IPS DF 6.9 (cell line): ENCODE data around the gene SLC25A38.
"Not testable (repeated sequence)": the region's sequence is repeated elsewhere in the genome, so short reads cannot be mapped to it uniquely, and the experiment has no call there.

Source experiments
- DNase-seq: peaks from one replicate; pipeline ENCODE4 v3.0.0-alpha.2; 2013; ENCODE audit warnings: low read depth, low spot score
- H3K27ac ChIP-seq: one replicate; pipeline ENCODE4 v1.5.1; 2013; ENCODE audit warnings: low read length, control low read depth
- H3K27me3 ChIP-seq: 2 replicates; pipeline ENCODE4 v1.6.1; 2013; ENCODE audit warnings: mild to moderate bottlenecking, low read length; ENCODE audit not compliant: control insufficient read depth, insufficient read depth
- H3K36me3 ChIP-seq: 2 replicates; pipeline ENCODE4 v1.6.1; 2013; ENCODE audit warnings: low read length; ENCODE audit not compliant: control insufficient read depth, insufficient read depth
- H3K4me1 ChIP-seq: 2 replicates; pipeline ENCODE4 v1.6.1; 2013; ENCODE audit warnings: low read length; ENCODE audit not compliant: control insufficient read depth, insufficient read depth
- H3K4me3 ChIP-seq: 2 replicates; pipeline ENCODE4 v1.5.1; 2013; ENCODE audit warnings: mild to moderate bottlenecking, low read length
- H3K9me3 ChIP-seq: 2 replicates; pipeline ENCODE4 v1.6.1; 2013; ENCODE audit warnings: low read length, inconsistent platforms; ENCODE audit not compliant: control insufficient read depth, insufficient read depth
- WGBS: extraction: QIAGEN DNeasy Blood & Tissue Kit; methylation state at CpG from one replicate; pipeline ENCODE4 v1.1.7; 2013; ENCODE audit warnings: mixed read lengths, missing lambda C conversion rate; ENCODE audit not compliant: insufficient read length, insufficient coverage; 5-methylcytosine and 5-hydroxymethylcytosine counted together

SLC25A38 gene

GRCh38 chr3:39349080-39349479, 34.1 kb upstream of the SLC25A38 start:
- Histone ChIP-seq H3K27ac (no peak overlapping the region), H3K27me3 (no peaks in the 10 kb centered on the region), H3K4me3 (no peak overlapping the region), H3K9me3 (no peaks in the 10 kb centered on the region), H3K36me3 (no peaks in the 10 kb centered on the region), H3K4me1 (no peaks in the 10 kb centered on the region)
- WGBS = no CpG with 5 or more reads among the region's 3 CpGs
- no peak for DNase-seq

- H3K4me1 ChIP-seq = no peaks in the 10 kb centered on the region
- H3K36me3 ChIP-seq = no peaks in the 10 kb centered on the region
- H3K4me3 ChIP-seq = no peak overlapping the region
- H3K27me3 ChIP-seq = no peaks in the 10 kb centered on the region
- H3K27ac ChIP-seq = no peak overlapping the region
- no peaks in the 10 kb centered on the region for H3K9me3 ChIP-seq
- WGBS = no CpG with 5 or more reads among the region's 5 CpGs
- DNase-seq = no peak
These were observed 32.5 kb upstream of the SLC25A38 start for GRCh38 chr3:39350714-39351113.

GRCh38 chr3:39351134-39351533, 32.0 kb upstream of the SLC25A38 start:
- H3K36me3 ChIP-seq, H3K27me3 ChIP-seq, H3K27ac ChIP-seq, H3K4me1 ChIP-seq, H3K9me3 ChIP-seq, H3K4me3 ChIP-seq, DNase-seq: not testable (repeated sequence)
- WGBS = no CpG with 5 or more reads among the region's 2 CpGs

- WGBS = no CpG with 5 or more reads among the region's 3 CpGs
- H3K27me3 ChIP-seq, H3K4me3 ChIP-seq, H3K9me3 ChIP-seq, H3K4me1 ChIP-seq, DNase-seq, H3K36me3 ChIP-seq, H3K27ac ChIP-seq: not testable (repeated sequence)
These were observed 29.8 kb upstream of the SLC25A38 start for GRCh38 chr3:39353168-39353927.

- Histone ChIP-seq H3K36me3 (no peaks in the 10 kb centered on the region), H3K27me3 (no peaks in the 10 kb centered on the region), H3K4me3 (no peak overlapping the region), H3K4me1 (no peaks in the 10 kb centered on the region), H3K9me3 (no peaks in the 10 kb centered on the region), H3K27ac (no peak overlapping the region)
- DNase-seq = no peak
- no CpG with 5 or more reads among the region's 3 CpGs for WGBS
These were observed 24.8 kb upstream of the SLC25A38 start for GRCh38 chr3:39358333-39358732.

GRCh38 chr3:39361252-39361927, 21.8 kb upstream of the SLC25A38 start:
- Histone ChIP-seq H3K4me3 (no peak overlapping the region), H3K9me3 (no peaks in the 10 kb centered on the region), H3K4me1 (no peaks in the 10 kb centered on the region), H3K27me3 (no peaks in the 10 kb centered on the region), H3K27ac (no peak overlapping the region), H3K36me3 (no peaks in the 10 kb centered on the region)
- no peak for DNase-seq
- WGBS = no CpG with 5 or more reads among the region's 8 CpGs

GRCh38 chr3:39362192-39362591, 21.0 kb upstream of the SLC25A38 start:
- no peak for DNase-seq
- Histone ChIP-seq H3K4me3 (no peak overlapping the region), H3K36me3 (no peaks in the 10 kb centered on the region), H3K4me1 (no peaks in the 10 kb centered on the region), H3K27me3 (no peaks in the 10 kb centered on the region), H3K27ac (no peak overlapping the region), H3K9me3 (no peaks in the 10 kb centered on the region)
- no CpG with 5 or more reads among the region's 3 CpGs for WGBS

GRCh38 chr3:39362812-39363211, 20.4 kb upstream of the SLC25A38 start:
- H3K27ac ChIP-seq = no peak overlapping the region
- WGBS = no CpG with 5 or more reads among the region's 2 CpGs
- DNase-seq = no peak
- H3K9me3 ChIP-seq = no peaks in the 10 kb centered on the region
- no peaks in the 10 kb centered on the region for H3K4me1 ChIP-seq
- no peaks in the 10 kb centered on the region for H3K36me3 ChIP-seq
- H3K27me3 ChIP-seq = no peaks in the 10 kb centered on the region
- H3K4me3 ChIP-seq = no peak overlapping the region

GRCh38 chr3:39370450-39370849, 12.7 kb upstream of the SLC25A38 start:
- no CpG with 5 or more reads among the region's 4 CpGs for WGBS
- DNase-seq, H3K27me3 ChIP-seq, H3K27ac ChIP-seq, H3K4me1 ChIP-seq, H3K4me3 ChIP-seq, H3K36me3 ChIP-seq, H3K9me3 ChIP-seq: not testable (repeated sequence)

- Histone ChIP-seq H3K9me3 (no peaks in the 10 kb centered on the region), H3K27me3 (no peaks in the 10 kb centered on the region), H3K27ac (no peak overlapping the region), H3K4me1 (peaks cover 1% of the 10 kb centered on the region), H3K36me3 (no peaks in the 10 kb centered on the region), H3K4me3 (no peak overlapping the region)
- no peak for DNase-seq
These were observed 10.3 kb upstream of the SLC25A38 start for GRCh38 chr3:39372833-39373232.
